Activated naive CD8-positive, alpha-beta T cell (primary cell): ENCODE data around the gene KIRREL2.
"Not testable (repeated sequence)": the region's sequence is repeated elsewhere in the genome, so short reads cannot be mapped to it uniquely, and the experiment has no call there.

Experiments
- H3K27ac Mint-ChIP-seq: one replicate; pipeline ENCODE4 v1.8.0; 2021; ENCODE audit warnings: mixed read lengths
- H3K27me3 Mint-ChIP-seq: one replicate; pipeline ENCODE4 v1.8.0; 2021; ENCODE audit warnings: mixed read lengths
- H3K36me3 Mint-ChIP-seq: one replicate; pipeline ENCODE4 v1.8.0; 2021; ENCODE audit warnings: mixed read lengths
- H3K4me1 Mint-ChIP-seq: one replicate; pipeline ENCODE4 v1.8.0; 2021; ENCODE audit warnings: low read depth, mixed read lengths
- H3K4me3 Mint-ChIP-seq: one replicate; pipeline ENCODE4 v1.8.0; 2021; ENCODE audit warnings: mild to moderate bottlenecking, mixed read lengths
- H3K9me3 Mint-ChIP-seq: one replicate; pipeline ENCODE4 v1.8.0; 2021; ENCODE audit warnings: low read depth, mixed read lengths

KIRREL2 gene

DNA sequence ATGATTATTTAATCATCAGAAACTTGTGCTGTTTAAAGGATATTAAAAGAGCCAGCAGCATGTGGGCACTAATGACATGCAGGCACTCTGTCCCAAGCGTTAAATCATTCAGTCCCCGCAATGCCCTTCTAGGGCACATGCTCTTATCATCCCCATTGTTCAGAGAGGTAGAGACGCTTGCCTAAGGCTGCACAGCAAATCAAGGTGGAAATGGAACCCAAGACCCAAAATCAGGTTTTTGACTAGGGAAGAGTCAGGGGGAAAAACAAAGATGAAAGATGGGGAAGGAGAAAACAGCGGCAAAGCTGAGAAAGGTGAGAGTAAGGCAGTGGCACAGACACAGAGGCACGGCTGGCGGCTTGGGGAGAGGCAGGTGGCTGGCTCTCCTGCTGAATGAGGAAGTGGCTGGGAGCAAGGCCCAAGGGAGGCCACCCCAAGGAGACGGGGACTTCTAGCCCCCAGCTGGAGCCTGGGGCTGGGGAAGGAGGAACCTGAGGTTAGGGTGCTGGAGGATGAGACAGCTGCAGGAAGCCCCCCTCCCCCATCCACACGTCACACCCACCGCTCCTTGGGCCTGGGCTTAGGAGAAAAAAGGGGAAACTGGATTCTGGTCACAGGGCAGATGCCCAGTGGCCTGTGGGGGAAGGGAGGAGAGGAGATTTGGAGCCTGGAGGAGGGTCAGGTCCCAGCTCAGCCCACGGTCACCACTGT is 52.4 kb downstream of the KIRREL2 start:
- Mint-ChIP-seq H3K4me3 (no peak overlapping the region), H3K27ac (peak overlapping the region; percentile 79), H3K9me3 (no peaks in the 10 kb centered on the region), H3K36me3 (no peaks in the 10 kb centered on the region), H3K27me3 (no peaks in the 10 kb centered on the region), H3K4me1 (peaks cover 36% of the 10 kb centered on the region)

- H3K4me1 Mint-ChIP-seq, result peaks cover 30% of the 10 kb centered on the region
- no peaks in the 10 kb centered on the region for H3K9me3 Mint-ChIP-seq
- H3K27ac Mint-ChIP-seq, result no peak overlapping the region
- H3K27me3 Mint-ChIP-seq, result no peaks in the 10 kb centered on the region
- no peaks in the 10 kb centered on the region for H3K36me3 Mint-ChIP-seq
- no peak overlapping the region for H3K4me3 Mint-ChIP-seq
These were observed 52.9 kb downstream of the KIRREL2 start for GRCh38 chr19:35909684-35910035.

GRCh38 chr19:35910355-35910754 is 53.6 kb downstream of the KIRREL2 start:
- not testable (repeated sequence) for H3K27ac Mint-ChIP-seq, H3K9me3 Mint-ChIP-seq, H3K36me3 Mint-ChIP-seq, H3K4me3 Mint-ChIP-seq, H3K27me3 Mint-ChIP-seq
- peaks cover 25% of the 10 kb centered on the region for H3K4me1 Mint-ChIP-seq

GRCh38 chr19:35911173-35911572 is 54.5 kb downstream of the KIRREL2 start:
- Mint-ChIP-seq H3K27me3 (no peaks in the 10 kb centered on the region), H3K36me3 (no peaks in the 10 kb centered on the region), H3K9me3 (no peaks in the 10 kb centered on the region), H3K4me3 (no peak overlapping the region), H3K4me1 (peaks cover 26% of the 10 kb centered on the region), H3K27ac (no peak overlapping the region)

DNA sequence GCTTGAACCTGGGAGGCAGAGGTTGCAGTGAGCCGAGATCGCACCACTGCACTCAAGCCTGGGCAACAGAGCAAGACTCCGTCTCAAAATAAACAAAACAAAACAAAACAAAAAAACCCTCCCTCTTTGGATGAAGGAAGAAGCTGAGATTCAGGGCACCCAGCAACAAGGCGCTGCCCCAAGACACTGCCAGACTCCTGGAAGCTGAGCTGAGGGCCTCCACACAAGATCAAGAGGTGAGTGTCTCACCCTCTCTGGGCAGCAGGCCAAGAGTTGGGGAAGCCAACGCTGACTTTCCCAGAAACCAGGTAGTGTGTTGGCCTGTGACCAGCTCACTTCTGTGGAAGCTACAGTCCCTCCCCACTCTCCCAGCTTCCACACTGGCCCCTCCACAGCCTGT is 55.1 kb downstream of the KIRREL2 start:
- Mint-ChIP-seq H3K9me3 (no peaks in the 10 kb centered on the region), H3K36me3 (no peaks in the 10 kb centered on the region), H3K27ac (no peak overlapping the region), H3K4me3 (no peak overlapping the region), H3K4me1 (peaks cover 26% of the 10 kb centered on the region), H3K27me3 (no peaks in the 10 kb centered on the region)

- Mint-ChIP-seq H3K36me3 (no peaks in the 10 kb centered on the region), H3K9me3 (no peaks in the 10 kb centered on the region), H3K27me3 (no peaks in the 10 kb centered on the region)
These were observed 56.9 kb downstream of the KIRREL2 start for GRCh38 chr19:35913589-35913988.

GRCh38 chr19:35915443-35915842 is 58.7 kb downstream of the KIRREL2 start:
- Mint-ChIP-seq H3K4me1 (peaks cover 11% of the 10 kb centered on the region), H3K9me3 (no peaks in the 10 kb centered on the region), H3K4me3 (no peak overlapping the region), H3K27me3 (no peaks in the 10 kb centered on the region), H3K27ac (no peak overlapping the region), H3K36me3 (no peaks in the 10 kb centered on the region)

More at GRCh38 chr19:35913589-35913988, 56.9 kb downstream of the KIRREL2 start:
- Mint-ChIP-seq H3K27ac (no peak overlapping the region), H3K4me3 (no peak overlapping the region), H3K4me1 (peaks cover 23% of the 10 kb centered on the region)
